Measurements from ENCODE around the gene SH3BP4. TPM values are rescaled to one million over a fixed set of nuclear protein-coding genes. Genes with fewer than 3 reads are reported as not detected.

SH3BP4 gene
- total RNA-seq, 1 donor from 2014 or later, result 29.6 TPM

- Histone ChIP-seq H3K9me3 (no peaks in the 10 kb centered on the region), H3K27ac (no peak overlapping the region), H3K4me3 (no peak overlapping the region), H3K4me1 (peaks cover 9% of the 10 kb centered on the region), H3K36me3 (no peaks in the 10 kb centered on the region), H3K27me3 (peaks cover 6% of the 10 kb centered on the region)
- intact Hi-C loops (cut with DNase I), result no loop called here
- TF ChIP-seq CTCF (IDR thresholded peaks at IDR 0.05), result no peak
- DNase-seq, result no peak
- no peak for ATAC-seq
These were observed 142.6 kb downstream of the SH3BP4 start for GRCh38 chr2:235094457-235094856.

- intact Hi-C loops (cut with DNase I), result no loop called here
- Histone ChIP-seq H3K36me3 (no peaks in the 10 kb centered on the region), H3K9me3 (no peaks in the 10 kb centered on the region), H3K27me3 (no peaks in the 10 kb centered on the region), H3K4me3 (no peak overlapping the region), H3K4me1 (peaks cover 9% of the 10 kb centered on the region), H3K27ac (no peak overlapping the region)
- ATAC-seq (no peak), DNase-seq (no peak)
- TF ChIP-seq CTCF (IDR thresholded peaks at IDR 0.05), result no peak
These were observed 143.8 kb downstream of the SH3BP4 start for GRCh38 chr2:235095569-235095968.

GRCh38 chr2:235096447-235096846, 144.6 kb downstream of the SH3BP4 start:
- intact Hi-C loops (cut with DNase I), result no loop called here
- no peak for ATAC-seq
- Histone ChIP-seq H3K36me3 (no peaks in the 10 kb centered on the region), H3K4me3 (no peak overlapping the region), H3K27ac (no peak overlapping the region), H3K4me1 (peaks cover 9% of the 10 kb centered on the region), H3K9me3 (no peaks in the 10 kb centered on the region), H3K27me3 (no peaks in the 10 kb centered on the region)
- TF ChIP-seq CTCF (IDR thresholded peaks at IDR 0.05), result no peak
- no peak for DNase-seq

GRCh38 chr2:235097196-235097595, 145.4 kb downstream of the SH3BP4 start:
- Histone ChIP-seq H3K4me3 (no peak overlapping the region), H3K9me3 (no peaks in the 10 kb centered on the region), H3K27me3 (no peaks in the 10 kb centered on the region), H3K4me1 (peaks cover 9% of the 10 kb centered on the region), H3K36me3 (no peaks in the 10 kb centered on the region), H3K27ac (no peak overlapping the region)
- no peak for TF ChIP-seq CTCF (IDR thresholded peaks at IDR 0.05)
- no peak for DNase-seq
- ATAC-seq, result no peak
- intact Hi-C loops (cut with DNase I), result no loop called here

- no peak overlapping the region for H3K4me3 ChIP-seq
These were observed 146.5 kb downstream of the SH3BP4 start for GRCh38 chr2:235098269-235098668.

More at GRCh38 chr2:235098269-235098668, 146.5 kb downstream of the SH3BP4 start:
- Histone ChIP-seq H3K27ac (no peak overlapping the region), H3K27me3 (no peaks in the 10 kb centered on the region), H3K4me1 (peaks cover 9% of the 10 kb centered on the region), H3K36me3 (no peaks in the 10 kb centered on the region), H3K9me3 (no peaks in the 10 kb centered on the region)
- DNase-seq (no peak), ATAC-seq (no peak)
- intact Hi-C loops (cut with DNase I), result no loop called here
- no peak for TF ChIP-seq CTCF (IDR thresholded peaks at IDR 0.05)

Data from upper lobe of right lung (tissue), 1 donor.